Smooth muscle cell (in vitro differentiated cells): ENCODE data around the gene CRABP1. TPM values are rescaled to one million over a fixed set of nuclear protein-coding genes. Genes with fewer than 3 reads are reported as not detected.

ENCODE experiments used
- DNase-seq: peaks from one replicate; lab custom pipeline; 2025; ENCODE audit not compliant: unreplicated experiment; lab: John Stamatoyannopoulos, UW
- H2AFZ ChIP-seq: fragments of 200-600 bp; sonication (generic); 2 replicates; pipeline ENCODE4 v1.6.0; 2016; ENCODE audit warnings: antibody characterized with exemption, low read depth, mild to moderate bottlenecking
- H3F3A ChIP-seq: fragments of 200-600 bp; sonication (generic); 2 replicates; pipeline ENCODE4 v1.6.0; 2017; ENCODE audit warnings: antibody characterized with exemption, low read depth
- H3K27ac ChIP-seq: fragments of 200-600 bp; sonication (generic); 2 replicates; pipeline ENCODE4 v1.5.1; 2016; ENCODE audit warnings: low read depth, mild to moderate bottlenecking
- H3K27me3 ChIP-seq: fragments of 200-600 bp; sonication (generic); 2 replicates; pipeline ENCODE4 v1.6.1; 2016; ENCODE audit warnings: low read depth, mild to moderate bottlenecking
- H3K36me3 ChIP-seq: fragments of 200-600 bp; sonication (generic); 2 replicates; pipeline ENCODE4 v1.5.1; 2016; ENCODE audit warnings: low read depth
- H3K4me1 ChIP-seq: fragments of 200-600 bp; sonication (generic); 2 replicates; pipeline ENCODE4 v1.5.1; 2016; ENCODE audit warnings: low read depth
- H3K4me2 ChIP-seq: fragments of 200-600 bp; sonication (generic); 2 replicates; pipeline ENCODE4 v1.6.0; 2016; ENCODE audit warnings: mild to moderate bottlenecking
- H3K4me3 ChIP-seq: fragments of 200-600 bp; sonication (generic); 2 replicates; pipeline ENCODE4 v1.5.1; 2016; ENCODE audit warnings: mild to moderate bottlenecking
- H3K79me2 ChIP-seq: fragments of 200-600 bp; sonication (generic); 2 replicates; pipeline ENCODE4 v1.6.0; 2016; ENCODE audit warnings: low read depth, mild to moderate bottlenecking
- H3K9ac ChIP-seq: fragments of 200-600 bp; sonication (generic); 2 replicates; pipeline ENCODE4 v1.6.0; 2016; ENCODE audit warnings: low read depth
- H3K9me3 ChIP-seq: fragments of 200-600 bp; sonication (generic); replicated peaks from 2 replicates; pipeline ENCODE4 v1.5.1; 2016; ENCODE audit warnings: low read depth
- H4K20me1 ChIP-seq: fragments of 200-600 bp; sonication (generic); 2 replicates; pipeline ENCODE4 v1.6.0; 2016; ENCODE audit warnings: low read depth
- WGBS: methylation state at CpG from one replicate; pipeline ENCODE4 v1.1.7; 2016; ENCODE audit warnings: low lambda C conversion rate; 5-methylcytosine and 5-hydroxymethylcytosine counted together
- polyA plus RNA-seq: library from polyadenylated mRNA; unstranded; fragments of >200 nt; fragmentation: Nextera tagmentation; extraction: Ambion mirVana; gene quantifications from 2 replicates; pipeline ENCODE4 v1.2.1, GENCODE V29; 2016
- total RNA-seq: library from RNA; depleted of rRNA; stranded (reverse); fragments of >200 nt; gene quantifications from 2 replicates; pipeline ENCODE4 v1.2.3, GENCODE V29; 2014
- TF ChIP-seq, protein P1 (sequence below): fragments of 200-600 bp; sonication (generic); IDR thresholded peaks from 2 replicates; pipeline ENCODE4 v1.5.1; 2017; ENCODE audit warnings: borderline replicate concordance, mild to moderate bottlenecking, antibody characterized with exemption; ENCODE audit not compliant: insufficient read depth, poor library complexity, severe bottlenecking

CRABP1 gene
- total and polyA plus RNA-seq, 2 experiments from 2014 or later, result 8.8 to 12.9 TPM

DNA sequence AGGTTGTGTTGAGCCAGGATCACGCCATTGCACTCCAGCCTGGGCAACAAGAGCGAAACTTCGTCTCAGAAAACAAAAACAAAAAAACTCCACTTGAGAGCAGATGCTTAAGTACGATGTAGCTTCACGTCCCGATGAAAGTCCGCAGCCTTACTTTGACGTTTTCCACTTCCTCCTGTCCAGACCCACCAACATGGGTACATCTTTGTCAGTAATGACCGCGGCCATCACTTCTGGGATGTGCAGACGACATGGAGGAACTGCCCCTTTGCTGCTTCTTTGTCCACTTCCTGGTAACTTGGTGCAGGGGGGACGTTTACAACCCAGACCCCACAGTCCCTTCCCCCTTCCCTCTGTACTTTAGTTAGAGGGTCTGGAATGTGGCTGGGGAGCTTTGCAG lies 48.7 kb downstream of the CRABP1 start:
- H3K36me3 ChIP-seq, result no peaks in the 10 kb centered on the region
- peak overlapping the region; percentile 58 for H2AFZ ChIP-seq
- H3K79me2 ChIP-seq, result no peaks in the 10 kb centered on the region
- no peak overlapping the region for H3K27ac ChIP-seq
- TF ChIP-seq, protein P1, sequence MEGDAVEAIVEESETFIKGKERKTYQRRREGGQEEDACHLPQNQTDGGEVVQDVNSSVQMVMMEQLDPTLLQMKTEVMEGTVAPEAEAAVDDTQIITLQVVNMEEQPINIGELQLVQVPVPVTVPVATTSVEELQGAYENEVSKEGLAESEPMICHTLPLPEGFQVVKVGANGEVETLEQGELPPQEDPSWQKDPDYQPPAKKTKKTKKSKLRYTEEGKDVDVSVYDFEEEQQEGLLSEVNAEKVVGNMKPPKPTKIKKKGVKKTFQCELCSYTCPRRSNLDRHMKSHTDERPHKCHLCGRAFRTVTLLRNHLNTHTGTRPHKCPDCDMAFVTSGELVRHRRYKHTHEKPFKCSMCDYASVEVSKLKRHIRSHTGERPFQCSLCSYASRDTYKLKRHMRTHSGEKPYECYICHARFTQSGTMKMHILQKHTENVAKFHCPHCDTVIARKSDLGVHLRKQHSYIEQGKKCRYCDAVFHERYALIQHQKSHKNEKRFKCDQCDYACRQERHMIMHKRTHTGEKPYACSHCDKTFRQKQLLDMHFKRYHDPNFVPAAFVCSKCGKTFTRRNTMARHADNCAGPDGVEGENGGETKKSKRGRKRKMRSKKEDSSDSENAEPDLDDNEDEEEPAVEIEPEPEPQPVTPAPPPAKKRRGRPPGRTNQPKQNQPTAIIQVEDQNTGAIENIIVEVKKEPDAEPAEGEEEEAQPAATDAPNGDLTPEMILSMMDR, result no peak
- H3K9me3 ChIP-seq, result no peaks in the 10 kb centered on the region
- no peaks in the 10 kb centered on the region for H3F3A ChIP-seq
- H4K20me1 ChIP-seq, result no peaks in the 10 kb centered on the region
- H3K4me1 ChIP-seq, result peaks cover 22% of the 10 kb centered on the region
- no peak overlapping the region for H3K4me3 ChIP-seq
- peak overlapping the region; percentile 32 for H3K4me2 ChIP-seq
- no peak for DNase-seq
- no peak overlapping the region for H3K9ac ChIP-seq
- 85% methylated on average over 12 of the region's 12 CpGs for WGBS
- no peaks in the 10 kb centered on the region for H3K27me3 ChIP-seq

DNA sequence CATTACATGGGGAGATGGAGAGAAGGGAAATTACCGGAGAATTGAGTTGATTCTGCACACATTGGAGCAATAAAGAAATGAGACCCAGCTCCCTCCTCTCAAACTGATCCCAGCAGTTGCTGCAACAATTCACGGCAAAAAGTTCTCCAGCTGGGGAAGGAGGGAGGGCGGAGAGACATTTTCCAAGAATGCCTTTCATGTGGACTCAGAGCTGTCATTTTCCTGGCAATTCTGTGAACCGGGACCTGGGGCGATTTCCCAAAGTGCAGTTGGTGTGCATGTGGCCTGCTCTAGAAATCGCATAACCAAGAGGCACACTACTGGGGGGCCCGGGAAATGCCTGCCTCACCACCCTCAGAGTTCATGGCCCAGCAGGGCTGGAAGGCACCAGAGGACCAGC lies 49.2 kb downstream of the CRABP1 start:
- H3F3A ChIP-seq, result no peaks in the 10 kb centered on the region
- TF ChIP-seq, protein P1, result no peak
- H4K20me1 ChIP-seq, result no peaks in the 10 kb centered on the region
- no peaks in the 10 kb centered on the region for H3K36me3 ChIP-seq
- no peak for DNase-seq
- H3K27ac ChIP-seq, result no peak overlapping the region
- H3K27me3 ChIP-seq, result no peaks in the 10 kb centered on the region
- no peaks in the 10 kb centered on the region for H3K9me3 ChIP-seq
- peak overlapping the region; percentile 32 for H3K4me2 ChIP-seq
- H2AFZ ChIP-seq, result peak overlapping the region; percentile 58
- 41% methylated on average over 7 of the region's 7 CpGs for WGBS
- no peak overlapping the region for H3K9ac ChIP-seq
- H3K4me1 ChIP-seq, result peaks cover 22% of the 10 kb centered on the region
- H3K79me2 ChIP-seq, result no peaks in the 10 kb centered on the region
- no peak overlapping the region for H3K4me3 ChIP-seq

GRCh38 chr15:78389738-78390137 lies 49.6 kb downstream of the CRABP1 start:
- 42% methylated on average over 2 of the region's 2 CpGs for WGBS
- DNase-seq, result no peak
- Histone ChIP-seq H3K27ac (no peak overlapping the region), H3K4me1 (peaks cover 22% of the 10 kb centered on the region), H3K9ac (no peak overlapping the region), H3K4me3 (no peak overlapping the region), H3K79me2 (no peaks in the 10 kb centered on the region), H4K20me1 (no peaks in the 10 kb centered on the region), H3K36me3 (no peaks in the 10 kb centered on the region), H3K9me3 (no peaks in the 10 kb centered on the region), H2AFZ (peak overlapping the region; percentile 58), H3K4me2 (peak overlapping the region; percentile 32), H3K27me3 (no peaks in the 10 kb centered on the region), H3F3A (no peaks in the 10 kb centered on the region)
- TF ChIP-seq, protein P1, result no peak

GRCh38 chr15:78390242-78390641 lies 50.1 kb downstream of the CRABP1 start:
- no peak overlapping the region for H3K27ac ChIP-seq
- DNase-seq, result no peak
- 90% methylated on average over 1 of the region's 1 CpG for WGBS

More at GRCh38 chr15:78390242-78390641, 50.1 kb downstream of the CRABP1 start:
- H4K20me1 ChIP-seq, result no peaks in the 10 kb centered on the region
- H3K9ac ChIP-seq, result no peak overlapping the region
- H3K4me1 ChIP-seq, result peaks cover 22% of the 10 kb centered on the region
- no peaks in the 10 kb centered on the region for H3K27me3 ChIP-seq
- no peaks in the 10 kb centered on the region for H3K79me2 ChIP-seq
- H2AFZ ChIP-seq, result no peak overlapping the region
- H3K4me3 ChIP-seq, result no peak overlapping the region
- no peaks in the 10 kb centered on the region for H3F3A ChIP-seq
- no peaks in the 10 kb centered on the region for H3K36me3 ChIP-seq
- no peak overlapping the region for H3K4me2 ChIP-seq
- no peaks in the 10 kb centered on the region for H3K9me3 ChIP-seq
- TF ChIP-seq, protein P1, result no peak
